ENCODE measurements around the gene ZDHHC14. TPM values are rescaled to one million over a fixed set of nuclear protein-coding genes. Genes with fewer than 3 reads are reported as not detected.
"Not testable (repeated sequence)": the region's sequence is repeated elsewhere in the genome, so short reads cannot be mapped to it uniquely, and the experiment has no call there.

The ZDHHC14 gene
- total and polyA plus RNA-seq, 3 donors from 2014 or later = 28.5 to 74.9 (median 67.9) TPM

GRCh38 chr6:157571950-157572349 lies 191.0 kb downstream of the ZDHHC14 start:
- Histone ChIP-seq H3K27me3 (no peaks in the 10 kb centered on the region), H3K36me3 (ENCODE audit: low read depth, missing control alignments) (no peaks in the 10 kb centered on the region), H3K4me1 (no peaks in the 10 kb centered on the region), H3K27ac (no peak overlapping the region), H3K4me3 (no peak overlapping the region), H3K9me3 (no peaks in the 10 kb centered on the region)
- 87 to 92% methylated on average over 5 of the region's 5 CpGs for WGBS, 2 donors
- intact Hi-C loops (cut with DNase I; ENCODE audit: low total_unique reads) = no loop called here
- DNase-seq = no peak
- TF ChIP-seq, protein P1, sequence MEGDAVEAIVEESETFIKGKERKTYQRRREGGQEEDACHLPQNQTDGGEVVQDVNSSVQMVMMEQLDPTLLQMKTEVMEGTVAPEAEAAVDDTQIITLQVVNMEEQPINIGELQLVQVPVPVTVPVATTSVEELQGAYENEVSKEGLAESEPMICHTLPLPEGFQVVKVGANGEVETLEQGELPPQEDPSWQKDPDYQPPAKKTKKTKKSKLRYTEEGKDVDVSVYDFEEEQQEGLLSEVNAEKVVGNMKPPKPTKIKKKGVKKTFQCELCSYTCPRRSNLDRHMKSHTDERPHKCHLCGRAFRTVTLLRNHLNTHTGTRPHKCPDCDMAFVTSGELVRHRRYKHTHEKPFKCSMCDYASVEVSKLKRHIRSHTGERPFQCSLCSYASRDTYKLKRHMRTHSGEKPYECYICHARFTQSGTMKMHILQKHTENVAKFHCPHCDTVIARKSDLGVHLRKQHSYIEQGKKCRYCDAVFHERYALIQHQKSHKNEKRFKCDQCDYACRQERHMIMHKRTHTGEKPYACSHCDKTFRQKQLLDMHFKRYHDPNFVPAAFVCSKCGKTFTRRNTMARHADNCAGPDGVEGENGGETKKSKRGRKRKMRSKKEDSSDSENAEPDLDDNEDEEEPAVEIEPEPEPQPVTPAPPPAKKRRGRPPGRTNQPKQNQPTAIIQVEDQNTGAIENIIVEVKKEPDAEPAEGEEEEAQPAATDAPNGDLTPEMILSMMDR (IDR thresholded peaks at IDR 0.05) = no peak
- no peak for TF ChIP-seq POLR2A (IDR thresholded peaks at IDR 0.05)

GRCh38 chr6:157574851-157575424 lies 193.9 kb downstream of the ZDHHC14 start:
- Histone ChIP-seq H3K27ac (no peak overlapping the region), H3K4me1 (no peaks in the 10 kb centered on the region), H3K36me3 (ENCODE audit: low read depth, missing control alignments) (no peaks in the 10 kb centered on the region), H3K27me3 (no peaks in the 10 kb centered on the region), H3K9me3 (no peaks in the 10 kb centered on the region), H3K4me3 (no peak overlapping the region)
- 86 to 90% methylated on average over 5 of the region's 5 CpGs for WGBS, 2 donors
- intact Hi-C loops (cut with DNase I; ENCODE audit: low total_unique reads) = no loop called here
- TF ChIP-seq, protein P1 (IDR thresholded peaks at IDR 0.05) = no peak
- TF ChIP-seq POLR2A (IDR thresholded peaks at IDR 0.05) = no peak
- DNase-seq = no peak

DNA sequence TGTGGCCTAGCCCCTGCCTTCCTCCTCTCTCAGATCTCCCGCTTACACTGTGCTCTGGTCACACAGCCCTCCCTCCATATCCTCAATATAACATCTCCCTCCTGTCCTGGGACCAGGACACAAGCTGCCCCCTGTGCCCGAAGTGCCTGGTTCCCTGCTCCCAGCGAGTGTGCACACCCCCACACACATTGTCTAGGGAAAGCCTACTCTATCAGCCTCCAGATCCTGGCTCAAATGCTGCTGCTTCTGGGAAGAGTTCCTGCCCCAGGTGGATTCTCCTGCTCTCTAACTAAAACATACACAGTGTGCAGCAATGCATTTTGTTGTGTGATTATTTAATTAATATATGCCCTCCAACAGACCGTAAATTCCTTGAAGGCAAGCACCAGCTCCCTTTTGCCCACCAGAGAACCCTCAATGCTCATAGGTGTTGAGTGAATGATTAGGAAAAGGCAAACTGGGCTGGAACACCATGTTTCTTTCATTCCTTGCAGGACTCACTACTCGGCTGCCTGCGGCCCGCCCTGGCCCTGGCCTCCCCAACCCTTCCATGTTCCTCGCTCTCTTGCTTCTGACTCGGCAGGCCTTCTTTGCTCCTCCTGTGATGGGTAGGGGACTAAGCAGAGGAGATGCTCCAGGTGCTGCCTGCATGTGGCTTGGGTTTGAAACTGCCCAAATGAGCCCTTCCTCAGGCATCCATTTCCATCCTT lies 194.6 kb downstream of the ZDHHC14 start:
- H3K36me3 ChIP-seq (ENCODE audit: low read depth, missing control alignments) = no peaks in the 10 kb centered on the region
- no peaks in the 10 kb centered on the region for H3K9me3 ChIP-seq
- WGBS, 2 donors = 80 to 82% methylated on average over 9 of the region's 9 CpGs
- no peaks in the 10 kb centered on the region for H3K27me3 ChIP-seq
- no peak for DNase-seq
- TF ChIP-seq, protein P1 (IDR thresholded peaks at IDR 0.05) = no peak
- TF ChIP-seq POLR2A (IDR thresholded peaks at IDR 0.05) = no peak
- H3K27ac ChIP-seq = no peak overlapping the region
- no peaks in the 10 kb centered on the region for H3K4me1 ChIP-seq
- intact Hi-C loops (cut with DNase I; ENCODE audit: low total_unique reads) = no loop called here
- H3K4me3 ChIP-seq = no peak overlapping the region

- H3K36me3 ChIP-seq (ENCODE audit: low read depth, missing control alignments); H3K27ac ChIP-seq; H3K4me1 ChIP-seq; H3K27me3 ChIP-seq; H3K4me3 ChIP-seq; DNase-seq; intact Hi-C loops (cut with DNase I; ENCODE audit: low total_unique reads); H3K9me3 ChIP-seq: not testable (repeated sequence)
Observed at GRCh38 chr6:157576991-157577390, 196.0 kb downstream of the ZDHHC14 start.

GRCh38 chr6:157578527-157578926 lies 197.5 kb downstream of the ZDHHC14 start:
- DNase-seq; intact Hi-C loops (cut with DNase I; ENCODE audit: low total_unique reads); H3K27me3 ChIP-seq; H3K9me3 ChIP-seq; H3K4me1 ChIP-seq; H3K27ac ChIP-seq; H3K36me3 ChIP-seq (ENCODE audit: low read depth, missing control alignments); H3K4me3 ChIP-seq: not testable (repeated sequence)
- WGBS, 2 donors = 92 to 96% methylated on average over 2 of the region's 2 CpGs
